ENCODE measurements around the gene SS18L1.

Gene SS18L1

DNA sequence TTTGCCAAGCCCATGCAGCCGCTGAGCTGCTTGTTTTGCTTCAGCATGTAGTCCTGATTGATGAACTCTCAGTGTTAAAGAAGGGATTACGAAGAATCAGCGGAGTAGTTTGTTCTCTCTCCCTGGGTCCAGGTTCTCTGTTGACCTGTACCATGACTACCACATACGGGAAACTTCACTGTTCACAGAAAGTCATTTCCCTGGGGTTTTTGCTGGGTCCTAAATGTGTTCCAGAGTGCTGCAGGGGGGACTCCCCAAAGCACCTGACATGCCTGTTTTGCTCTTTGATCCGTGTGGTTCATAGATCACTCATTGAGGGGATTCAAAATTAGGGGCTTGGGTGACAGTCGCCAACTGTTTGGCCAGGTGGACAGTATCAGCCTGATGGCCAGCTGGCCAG lies 15.8 kb upstream of the SS18L1 start:
- H3K36me3 Mint-ChIP-seq (ENCODE audit: low read depth) = peaks cover 52% of the 10 kb centered on the region
- peaks cover 24% of the 10 kb centered on the region for H3K4me1 Mint-ChIP-seq (ENCODE audit: low read depth)
- no peak overlapping the region for H3K4me3 Mint-ChIP-seq
- no peaks in the 10 kb centered on the region for H3K9me3 Mint-ChIP-seq
- no peak overlapping the region for H3K27ac Mint-ChIP-seq
- H3K27me3 Mint-ChIP-seq (ENCODE audit: low read depth) = no peaks in the 10 kb centered on the region

DNA sequence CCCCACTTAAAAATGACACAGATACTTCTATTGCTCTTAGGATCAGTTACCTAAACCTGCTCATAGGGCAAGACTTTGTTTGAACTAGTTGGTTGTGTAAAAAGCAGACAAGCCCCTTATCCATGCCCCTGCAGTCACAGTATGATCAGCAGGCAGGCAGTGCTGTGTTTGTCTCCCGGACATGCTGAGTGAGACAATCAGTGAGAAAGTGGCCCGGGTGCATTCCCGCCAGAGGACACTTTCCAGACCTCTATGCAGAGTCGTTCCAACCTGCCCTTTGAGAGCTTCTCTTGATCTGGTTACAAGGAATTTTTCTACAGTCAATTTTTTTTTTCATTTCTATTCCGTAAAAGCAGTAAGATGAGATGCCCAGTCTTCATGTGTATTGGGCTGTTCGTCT lies 15.1 kb upstream of the SS18L1 start:
- Mint-ChIP-seq H3K9me3 (no peaks in the 10 kb centered on the region), H3K36me3 (ENCODE audit: low read depth) (peaks cover 54% of the 10 kb centered on the region), H3K27me3 (ENCODE audit: low read depth) (no peaks in the 10 kb centered on the region), H3K4me3 (no peak overlapping the region), H3K4me1 (ENCODE audit: low read depth) (peaks cover 21% of the 10 kb centered on the region), H3K27ac (no peak overlapping the region)

DNA sequence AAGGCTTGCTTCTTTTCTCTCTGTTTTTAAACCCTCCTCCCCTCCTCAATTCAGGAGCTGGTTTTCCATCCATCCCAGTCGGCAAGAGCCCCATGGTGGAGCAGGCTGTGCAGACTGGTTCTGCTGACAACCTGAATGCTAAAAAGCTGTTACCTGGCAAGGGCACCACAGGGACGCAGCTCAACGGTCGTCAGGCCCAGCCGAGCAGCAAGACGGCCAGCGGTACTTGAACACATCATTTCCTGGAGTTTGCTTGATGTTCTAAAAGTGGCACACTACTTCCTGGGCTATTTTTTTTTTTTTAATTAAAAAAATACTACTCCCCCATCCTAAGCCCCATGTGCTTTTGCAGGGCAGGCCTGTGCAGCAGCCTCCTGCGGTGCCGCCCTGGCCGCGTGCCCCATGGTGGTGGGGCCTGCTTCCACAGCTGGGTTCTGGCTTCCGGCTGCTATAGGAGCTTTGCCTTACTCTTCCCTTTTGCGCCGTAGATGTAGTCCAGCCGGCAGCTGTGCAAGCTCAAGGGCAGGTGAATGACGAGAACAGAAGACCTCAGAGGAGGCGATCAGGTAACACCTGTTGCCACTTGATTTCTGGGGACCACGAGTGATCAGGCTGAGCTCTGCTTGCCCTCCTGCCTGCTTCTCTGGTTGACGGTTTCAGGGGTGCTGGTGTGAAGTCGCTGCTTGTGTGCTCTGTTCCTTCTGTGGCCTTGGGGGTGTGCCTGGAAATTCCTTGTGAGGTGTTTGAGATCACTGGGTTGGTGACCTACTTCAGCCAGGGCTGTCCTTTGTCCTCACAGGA lies 13.6 kb upstream of the SS18L1 start:
- Mint-ChIP-seq H3K9me3 (no peaks in the 10 kb centered on the region), H3K27me3 (ENCODE audit: low read depth) (no peaks in the 10 kb centered on the region), H3K36me3 (ENCODE audit: low read depth) (peaks cover 50% of the 10 kb centered on the region), H3K4me1 (ENCODE audit: low read depth) (peaks cover 12% of the 10 kb centered on the region), H3K27ac (no peak overlapping the region), H3K4me3 (no peak overlapping the region)

DNA sequence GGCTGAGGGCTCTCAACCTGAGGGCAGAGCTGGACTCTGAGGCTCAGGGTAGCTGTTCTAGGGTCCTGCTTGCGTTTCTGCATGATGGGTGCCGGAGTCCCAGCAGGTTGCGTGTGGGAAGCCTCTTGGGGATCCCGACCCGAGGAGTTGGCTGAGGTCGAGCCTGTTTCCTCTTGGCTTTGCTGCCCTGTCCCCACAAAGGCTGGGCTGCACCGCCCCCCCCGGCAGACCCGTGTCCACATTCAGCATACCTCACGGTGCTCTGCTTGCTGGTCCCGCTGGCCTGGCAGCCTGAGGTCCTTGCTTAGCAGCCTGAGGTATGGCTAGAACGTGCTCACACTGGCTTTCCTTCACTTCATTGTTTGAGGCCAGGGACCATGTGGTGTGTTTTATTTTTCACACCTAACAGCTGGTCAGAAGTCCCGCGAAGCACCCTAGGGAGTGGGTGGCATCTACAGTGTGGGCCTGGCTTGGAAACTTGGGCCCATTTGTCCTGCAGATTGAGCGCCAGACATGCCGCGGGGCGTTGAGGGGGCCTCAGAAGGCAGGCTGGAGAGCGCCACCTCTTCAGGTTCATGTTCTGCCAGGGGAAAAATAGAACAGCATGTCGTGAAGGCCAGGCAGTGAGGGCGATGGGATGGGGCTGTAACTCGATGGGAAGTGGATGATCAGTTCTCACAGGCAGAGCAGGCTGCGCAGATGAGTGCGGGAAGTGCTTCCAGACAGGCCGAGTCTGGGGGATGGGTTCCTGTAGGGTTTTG lies 11.8 kb upstream of the SS18L1 start:
- H3K36me3 Mint-ChIP-seq (ENCODE audit: low read depth) = peaks cover 55% of the 10 kb centered on the region
- H3K27me3 Mint-ChIP-seq (ENCODE audit: low read depth) = no peaks in the 10 kb centered on the region
- no peaks in the 10 kb centered on the region for H3K9me3 Mint-ChIP-seq
- H3K4me3 Mint-ChIP-seq = no peak overlapping the region
- H3K27ac Mint-ChIP-seq = no peak overlapping the region
- peaks cover 12% of the 10 kb centered on the region for H3K4me1 Mint-ChIP-seq (ENCODE audit: low read depth)

DNA sequence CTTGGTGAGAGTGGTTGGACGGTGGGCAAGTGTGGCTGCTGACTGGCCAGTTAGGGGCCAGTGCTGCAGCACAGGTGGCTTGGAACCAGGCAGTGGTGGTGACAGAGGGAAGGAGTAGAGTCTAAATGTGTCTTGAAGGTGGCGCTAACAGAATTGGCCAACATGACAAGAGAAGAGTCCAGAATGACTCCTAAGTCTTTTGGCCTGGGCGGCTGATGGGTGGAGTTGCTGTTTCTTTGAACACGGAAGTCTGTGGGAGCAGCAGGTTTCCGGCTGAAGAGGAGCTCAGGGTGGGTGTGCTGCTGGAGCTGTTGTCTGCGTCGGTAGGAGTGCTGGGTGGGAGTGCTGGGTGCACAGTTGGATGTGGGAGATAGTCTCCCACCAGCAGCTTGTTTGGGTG lies 11.1 kb upstream of the SS18L1 start:
- Mint-ChIP-seq H3K27ac (peak overlapping the region; percentile 77), H3K4me1 (ENCODE audit: low read depth) (peaks cover 18% of the 10 kb centered on the region), H3K9me3 (no peaks in the 10 kb centered on the region), H3K36me3 (ENCODE audit: low read depth) (peaks cover 57% of the 10 kb centered on the region), H3K27me3 (ENCODE audit: low read depth) (no peaks in the 10 kb centered on the region), H3K4me3 (peak overlapping the region; percentile 40)

DNA sequence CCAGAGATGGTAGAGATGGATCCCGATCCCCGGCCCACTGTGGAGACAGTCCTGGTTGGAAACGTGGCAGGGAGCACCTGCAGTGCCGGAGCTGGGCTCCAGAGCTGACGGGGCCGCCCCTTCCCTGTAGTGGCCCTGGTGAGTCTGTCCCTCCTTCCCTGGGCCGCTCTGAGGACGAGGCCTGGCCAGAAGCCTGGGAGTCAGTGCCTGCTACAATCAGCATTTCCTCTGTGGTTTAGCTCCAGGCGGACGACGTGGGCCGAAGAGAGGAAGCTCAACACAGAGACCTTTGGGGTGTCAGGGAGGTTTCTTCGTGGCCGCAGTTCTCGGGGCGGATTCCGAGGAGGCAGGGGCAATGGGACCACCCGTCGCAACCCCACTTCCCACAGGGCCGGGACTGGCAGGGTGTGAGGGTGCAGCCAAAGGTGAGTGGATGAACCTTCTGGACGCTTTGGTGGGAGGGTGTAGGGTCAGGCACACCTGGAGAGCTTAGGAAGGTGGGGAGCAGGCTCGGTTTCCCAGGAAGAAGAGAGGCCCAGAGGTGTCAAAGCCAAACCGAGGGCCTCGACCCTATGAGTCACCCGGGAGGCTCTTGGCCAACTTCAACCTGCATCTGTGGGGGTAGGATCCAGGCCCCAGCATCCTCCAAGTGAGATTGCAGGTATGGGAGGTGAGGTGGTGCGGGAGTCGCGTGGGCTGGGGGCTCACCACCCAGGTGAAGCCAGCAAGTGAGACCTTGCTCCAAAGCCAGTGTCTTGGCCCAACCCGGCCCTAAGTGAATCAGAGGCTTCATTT lies 10.3 kb upstream of the SS18L1 start:
- Mint-ChIP-seq H3K27me3 (ENCODE audit: low read depth) (no peaks in the 10 kb centered on the region), H3K4me1 (ENCODE audit: low read depth) (peaks cover 21% of the 10 kb centered on the region), H3K4me3 (no peak overlapping the region), H3K9me3 (no peaks in the 10 kb centered on the region), H3K27ac (no peak overlapping the region), H3K36me3 (ENCODE audit: low read depth) (peaks cover 57% of the 10 kb centered on the region)

DNA sequence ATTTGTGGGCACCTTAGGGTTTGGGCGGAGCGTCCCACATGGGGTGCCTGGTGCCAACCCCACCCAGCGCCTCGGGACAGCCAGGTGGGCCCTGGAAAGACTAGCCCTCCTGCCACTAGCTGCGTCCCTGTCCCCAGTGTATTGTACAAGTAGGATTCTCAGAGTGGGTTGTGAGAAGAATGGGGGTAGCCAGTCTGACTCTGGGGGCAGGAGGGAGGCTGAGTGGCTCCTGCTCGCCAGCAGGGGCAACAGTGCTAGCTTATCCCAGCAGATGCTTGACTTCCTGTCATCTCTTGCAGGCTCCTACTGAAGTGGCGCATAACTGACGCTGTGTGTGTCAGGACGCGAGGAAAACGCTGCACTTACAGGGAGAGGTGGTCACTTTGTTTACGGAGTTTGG lies 9.7 kb upstream of the SS18L1 start:
- Mint-ChIP-seq H3K27ac (peak overlapping the region; percentile 17), H3K4me1 (ENCODE audit: low read depth) (peaks cover 22% of the 10 kb centered on the region), H3K36me3 (ENCODE audit: low read depth) (peaks cover 56% of the 10 kb centered on the region), H3K4me3 (no peak overlapping the region), H3K27me3 (ENCODE audit: low read depth) (no peaks in the 10 kb centered on the region), H3K9me3 (no peaks in the 10 kb centered on the region)

DNA sequence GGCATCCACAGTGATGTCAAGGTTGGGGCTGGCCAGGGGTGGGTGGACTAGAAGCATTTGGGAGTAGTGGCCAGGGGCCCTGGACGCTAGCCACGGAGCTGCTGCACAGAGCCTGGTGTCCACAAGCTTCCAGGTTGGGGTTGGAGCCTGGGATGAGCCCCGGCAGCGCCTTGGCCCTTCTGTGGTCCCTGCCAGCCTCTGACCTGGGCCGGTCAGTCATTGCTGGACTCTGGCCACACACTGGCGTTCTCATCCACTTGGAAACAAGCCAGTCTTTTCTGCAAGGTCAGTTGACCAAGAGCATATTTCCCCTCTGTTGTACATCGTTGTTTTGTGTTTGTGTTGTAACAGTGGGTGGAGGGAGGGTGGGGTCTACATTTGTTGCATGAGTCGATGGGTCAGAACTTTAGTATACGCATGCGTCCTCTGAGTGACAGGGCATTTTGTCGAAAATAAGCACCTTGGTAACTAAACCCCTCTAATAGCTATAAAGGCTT lies 8.8 kb upstream of the SS18L1 start:
- no peak overlapping the region for H3K27ac Mint-ChIP-seq
- H3K36me3 Mint-ChIP-seq (ENCODE audit: low read depth) = peaks cover 61% of the 10 kb centered on the region
- no peak overlapping the region for H3K4me3 Mint-ChIP-seq
- no peaks in the 10 kb centered on the region for H3K9me3 Mint-ChIP-seq
- H3K4me1 Mint-ChIP-seq (ENCODE audit: low read depth) = peaks cover 22% of the 10 kb centered on the region
- no peaks in the 10 kb centered on the region for H3K27me3 Mint-ChIP-seq (ENCODE audit: low read depth)

DNA sequence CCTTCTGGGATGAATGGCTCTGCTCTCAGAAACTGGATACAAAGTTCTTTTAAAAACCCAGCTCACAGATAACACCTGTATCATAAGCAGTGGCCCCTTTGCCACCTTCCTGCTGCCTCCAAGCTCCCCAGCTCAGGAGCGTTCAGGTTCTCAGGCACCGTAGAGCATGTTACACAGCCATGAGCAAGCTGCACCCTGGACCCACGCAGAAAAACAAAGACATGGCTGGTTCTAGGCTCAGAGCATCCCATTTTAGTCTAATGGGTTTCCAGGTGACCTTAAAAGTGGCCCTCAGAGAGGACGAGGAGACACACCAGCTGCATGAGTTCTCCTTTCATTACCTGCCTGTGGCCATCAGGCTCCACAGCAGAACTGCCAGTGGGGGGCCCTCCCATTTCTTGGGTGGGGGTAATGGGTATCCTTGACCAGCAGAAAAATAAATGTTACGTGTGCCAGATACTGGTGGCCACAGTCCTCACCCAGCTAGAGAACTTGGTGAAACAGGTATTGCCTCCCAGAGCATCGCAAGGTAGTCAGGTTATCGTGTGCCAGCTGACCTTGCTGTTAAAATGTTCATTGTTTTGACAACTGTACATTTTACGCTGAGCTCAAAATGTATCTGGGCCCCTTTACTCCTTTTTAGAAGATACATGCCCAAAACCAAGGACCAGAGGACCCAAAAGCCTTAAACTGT lies 7.8 kb upstream of the SS18L1 start:
- peaks cover 60% of the 10 kb centered on the region for H3K36me3 Mint-ChIP-seq (ENCODE audit: low read depth)
- no peak overlapping the region for H3K4me3 Mint-ChIP-seq
- H3K9me3 Mint-ChIP-seq = no peaks in the 10 kb centered on the region
- no peaks in the 10 kb centered on the region for H3K27me3 Mint-ChIP-seq (ENCODE audit: low read depth)
- peaks cover 30% of the 10 kb centered on the region for H3K4me1 Mint-ChIP-seq (ENCODE audit: low read depth)
- no peak overlapping the region for H3K27ac Mint-ChIP-seq

DNA sequence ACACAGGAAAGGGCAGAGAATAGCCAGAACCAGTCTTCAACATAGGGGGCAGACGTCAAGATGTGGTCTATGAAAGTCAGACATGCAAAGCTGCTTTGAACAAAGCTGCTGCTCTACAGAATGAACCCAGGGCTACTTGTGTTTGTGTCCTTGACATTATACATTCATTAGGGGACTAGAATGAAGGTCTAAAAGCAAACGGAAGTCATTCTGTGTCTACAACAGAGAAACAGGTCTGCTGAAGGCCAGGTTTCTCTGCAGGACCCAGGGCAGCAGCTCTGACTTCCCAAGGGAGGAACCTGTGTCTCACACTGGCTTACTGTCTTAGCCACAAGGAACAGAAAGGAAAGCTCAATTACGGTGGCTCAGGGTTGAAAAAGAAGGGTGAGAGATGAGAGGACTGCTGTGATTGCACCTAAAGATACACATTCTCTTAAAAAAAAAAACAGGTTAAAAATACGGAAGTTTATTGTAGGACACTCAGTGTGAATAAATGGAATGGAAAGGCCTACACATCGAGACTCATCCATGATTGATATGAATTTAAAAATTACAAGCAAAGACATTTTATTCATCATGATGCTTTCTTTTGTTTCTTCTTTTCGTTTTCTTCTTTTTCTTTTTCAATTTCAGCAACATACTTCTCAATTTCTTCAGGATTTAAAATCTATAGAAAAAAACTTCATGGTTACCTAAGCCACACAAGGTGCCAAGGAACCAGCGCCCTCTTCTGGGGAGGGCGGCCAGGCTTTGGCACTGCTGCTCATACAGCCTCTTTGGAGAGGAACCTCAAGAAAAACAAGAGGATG lies 7.1 kb upstream of the SS18L1 start:
- Mint-ChIP-seq H3K9me3 (no peaks in the 10 kb centered on the region), H3K27me3 (ENCODE audit: low read depth) (no peaks in the 10 kb centered on the region), H3K4me3 (no peak overlapping the region), H3K4me1 (ENCODE audit: low read depth) (peaks cover 31% of the 10 kb centered on the region), H3K36me3 (ENCODE audit: low read depth) (peaks cover 59% of the 10 kb centered on the region), H3K27ac (peak overlapping the region; percentile 80)

DNA sequence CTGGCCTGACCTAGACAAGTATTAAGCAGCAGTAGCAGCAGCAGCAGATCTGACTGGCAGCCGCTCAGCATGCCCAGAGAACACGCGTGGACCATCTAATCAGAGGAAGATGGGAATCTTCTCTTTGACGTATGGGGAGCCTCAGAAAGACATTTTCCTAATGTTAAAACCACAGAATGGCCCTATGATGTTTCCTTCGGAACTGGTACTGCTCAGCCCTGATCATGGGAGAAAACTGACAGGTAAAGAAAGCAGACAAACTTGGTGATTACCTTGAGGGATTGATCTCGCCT lies 6.5 kb upstream of the SS18L1 start:
- Mint-ChIP-seq H3K36me3 (ENCODE audit: low read depth) (peaks cover 57% of the 10 kb centered on the region), H3K4me3 (no peak overlapping the region), H3K9me3 (no peaks in the 10 kb centered on the region), H3K27me3 (ENCODE audit: low read depth) (no peaks in the 10 kb centered on the region), H3K4me1 (ENCODE audit: low read depth) (peaks cover 33% of the 10 kb centered on the region), H3K27ac (peak overlapping the region; percentile 80)

DNA sequence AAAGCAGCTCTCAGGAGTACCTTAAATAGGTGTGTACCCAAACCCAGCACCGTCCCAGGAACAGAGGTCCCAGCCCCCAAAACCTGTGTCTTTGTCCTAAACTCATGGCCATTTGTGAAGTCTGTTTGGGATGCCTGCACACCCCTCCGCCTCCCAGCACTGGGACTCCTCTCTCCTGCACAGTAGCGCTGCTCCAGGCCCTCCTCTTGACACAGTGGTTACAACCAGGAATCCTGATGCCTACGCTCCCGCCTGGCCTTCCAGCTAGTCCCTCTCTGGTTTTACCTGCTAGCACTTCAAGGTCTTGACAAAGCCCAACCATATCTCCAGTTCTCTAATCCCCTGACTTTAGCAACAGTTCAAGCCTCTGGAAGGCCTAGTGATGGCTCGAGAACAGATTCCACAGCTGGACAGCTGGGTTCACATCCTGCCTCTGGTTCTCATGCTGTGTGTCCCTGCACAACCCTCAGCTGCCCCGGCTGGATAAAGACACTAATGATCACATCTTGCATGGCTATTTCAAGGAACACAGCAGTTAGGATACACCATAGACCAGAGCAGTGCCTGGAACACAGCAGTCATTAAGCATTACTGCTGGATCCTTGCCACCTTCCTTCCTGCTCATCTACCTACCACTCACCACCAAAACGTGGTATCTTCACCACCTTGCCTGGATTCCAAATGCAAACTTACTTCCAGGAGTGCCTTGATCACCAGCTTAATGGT lies 5.9 kb upstream of the SS18L1 start:
- Mint-ChIP-seq H3K27ac (peak overlapping the region; percentile 21), H3K36me3 (ENCODE audit: low read depth) (peaks cover 55% of the 10 kb centered on the region), H3K4me1 (ENCODE audit: low read depth) (peaks cover 33% of the 10 kb centered on the region), H3K4me3 (no peak overlapping the region), H3K27me3 (ENCODE audit: low read depth) (no peaks in the 10 kb centered on the region), H3K9me3 (no peaks in the 10 kb centered on the region)

DNA sequence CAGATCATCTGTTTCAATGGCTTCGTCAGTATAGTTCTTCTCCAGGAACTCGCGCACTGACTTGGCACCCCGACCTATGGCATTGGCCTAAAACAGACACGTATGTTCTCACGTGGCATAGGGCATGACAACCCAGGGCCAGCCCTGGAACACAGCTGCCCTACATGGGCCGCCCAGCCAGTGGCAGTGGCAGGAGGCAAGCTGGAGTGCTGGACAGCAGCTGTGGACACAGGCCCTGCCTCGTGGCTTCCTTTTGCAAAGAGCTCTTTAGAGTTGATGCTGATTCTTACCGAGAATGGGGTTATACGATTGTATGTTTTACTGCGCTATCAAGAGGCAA lies 5.4 kb upstream of the SS18L1 start:
- Mint-ChIP-seq H3K27ac (no peak overlapping the region), H3K4me1 (ENCODE audit: low read depth) (peaks cover 33% of the 10 kb centered on the region), H3K27me3 (ENCODE audit: low read depth) (no peaks in the 10 kb centered on the region), H3K36me3 (ENCODE audit: low read depth) (peaks cover 55% of the 10 kb centered on the region), H3K4me3 (no peak overlapping the region), H3K9me3 (no peaks in the 10 kb centered on the region)
